Ascending aorta (tissue), 2 donors: ENCODE data around the gene TST. TPM values are rescaled to one million over a fixed set of nuclear protein-coding genes. Genes with fewer than 3 reads are reported as not detected.

Experiments
- DNase-seq, 2 donors: peaks; one replicate each; pipeline ENCODE4 v3.0.0-alpha.2; 2019; ENCODE audit warnings: low spot score in 2 of 2
- H3K27ac ChIP-seq, 2 donors: fragments of 200-600 bp; sonication (generic); one replicate each; pipeline ENCODE4 v1.5.1; 2016 to 2017; ENCODE audit warnings: mild to moderate bottlenecking in 1 of 2
- H3K27me3 ChIP-seq: fragments of 200-600 bp; sonication (generic); one replicate; pipeline ENCODE4 v1.5.1; 2017
- H3K36me3 ChIP-seq, 2 donors: fragments of 200-600 bp; sonication (generic); one replicate each; pipeline ENCODE4 v1.5.1; 2016
- H3K4me1 ChIP-seq, 2 donors: fragments of 200-600 bp; sonication (generic); one replicate each; pipeline ENCODE4 v1.5.1; 2016 to 2017; ENCODE audit warnings: mild to moderate bottlenecking in 1 of 2
- H3K4me3 ChIP-seq, 2 donors: fragments of 200-600 bp; sonication (generic); one replicate each; pipeline ENCODE4 v1.5.1; 2016 to 2017; ENCODE audit warnings: mild to moderate bottlenecking in 1 of 2
- H3K9me3 ChIP-seq, 2 donors: fragments of 200-600 bp; sonication (generic); one replicate each; pipeline ENCODE4 v1.5.1; 2016
- intact Hi-C: fragments of 100-400 bp; cut with DNase I; formaldehyde crosslinking; loops from one replicate; pipeline ENCODE4 v1.15.1; 2023
- total RNA-seq: library from RNA; depleted of rRNA; stranded (reverse); fragments of >200 nt; gene quantifications from one replicate; pipeline ENCODE4 v1.1.0, GENCODE V29; 2016
- TF ChIP-seq, protein P1 (sequence below), 3 experiments: fragments of 200-600 bp in 2 of 3; fragments of 450-650 bp in 1 of 3; sonication (generic) in 2 of 3; IDR thresholded peaks; one replicate each; pipeline ENCODE4 v1.5.1; 2016 to 2019; ENCODE audit warnings: antibody characterized with exemption in 3 of 3, mild to moderate bottlenecking in 1 of 3, moderate library complexity in 1 of 3

TST gene
- total RNA-seq, 1 donor from 2014 or later, result 22.7 TPM

DNA sequence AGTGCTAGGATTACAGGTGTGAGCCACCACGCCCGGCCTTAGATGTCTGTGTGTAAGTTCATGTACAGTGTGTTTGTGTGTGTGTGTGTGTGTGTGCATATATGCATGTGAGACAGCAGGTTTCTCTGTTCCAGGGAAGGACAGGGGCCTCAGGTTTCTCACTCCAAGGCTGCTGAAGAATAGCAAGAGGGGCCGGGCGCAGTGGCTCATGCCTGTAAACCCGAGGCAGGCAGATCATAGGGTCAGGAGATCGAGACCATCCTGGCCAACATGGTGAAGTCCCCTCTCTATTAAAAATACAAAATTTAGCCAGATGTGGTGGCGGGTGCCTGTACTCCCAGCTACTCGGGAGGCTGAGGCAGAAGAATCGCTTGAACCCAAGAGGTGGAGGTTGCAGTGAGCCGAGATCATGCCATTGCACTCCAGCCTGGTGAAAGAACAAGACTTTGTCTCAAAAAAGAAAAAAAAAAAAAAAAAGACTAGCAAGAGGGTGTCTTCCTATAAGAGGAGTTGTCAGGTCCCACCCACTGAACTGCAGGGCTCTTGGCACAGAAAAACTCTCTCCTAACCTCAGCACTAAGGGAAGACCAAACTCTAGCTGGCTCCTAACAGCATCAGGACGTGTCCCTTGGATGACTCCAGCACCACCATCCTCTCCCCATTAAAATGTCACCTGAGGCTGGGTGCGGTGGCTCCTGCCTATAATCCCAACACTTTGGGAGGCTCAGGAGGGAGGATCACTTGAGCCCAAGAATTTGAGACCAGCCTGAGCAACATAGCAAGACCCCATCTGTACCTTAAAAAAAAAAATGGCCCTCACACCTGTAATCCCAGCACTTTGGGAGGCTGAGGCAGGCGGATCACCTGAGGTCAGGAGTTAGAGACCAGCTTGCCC, 40.0 kb downstream of the TST start:
- TF ChIP-seq, protein P1, sequence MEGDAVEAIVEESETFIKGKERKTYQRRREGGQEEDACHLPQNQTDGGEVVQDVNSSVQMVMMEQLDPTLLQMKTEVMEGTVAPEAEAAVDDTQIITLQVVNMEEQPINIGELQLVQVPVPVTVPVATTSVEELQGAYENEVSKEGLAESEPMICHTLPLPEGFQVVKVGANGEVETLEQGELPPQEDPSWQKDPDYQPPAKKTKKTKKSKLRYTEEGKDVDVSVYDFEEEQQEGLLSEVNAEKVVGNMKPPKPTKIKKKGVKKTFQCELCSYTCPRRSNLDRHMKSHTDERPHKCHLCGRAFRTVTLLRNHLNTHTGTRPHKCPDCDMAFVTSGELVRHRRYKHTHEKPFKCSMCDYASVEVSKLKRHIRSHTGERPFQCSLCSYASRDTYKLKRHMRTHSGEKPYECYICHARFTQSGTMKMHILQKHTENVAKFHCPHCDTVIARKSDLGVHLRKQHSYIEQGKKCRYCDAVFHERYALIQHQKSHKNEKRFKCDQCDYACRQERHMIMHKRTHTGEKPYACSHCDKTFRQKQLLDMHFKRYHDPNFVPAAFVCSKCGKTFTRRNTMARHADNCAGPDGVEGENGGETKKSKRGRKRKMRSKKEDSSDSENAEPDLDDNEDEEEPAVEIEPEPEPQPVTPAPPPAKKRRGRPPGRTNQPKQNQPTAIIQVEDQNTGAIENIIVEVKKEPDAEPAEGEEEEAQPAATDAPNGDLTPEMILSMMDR (IDR thresholded peaks at IDR 0.05), result no peak
- Histone ChIP-seq H3K4me3 (no peak overlapping the region), H3K27me3 (no peaks in the 10 kb centered on the region), H3K4me1 (no peaks in the 10 kb centered on the region), H3K9me3 (no peaks in the 10 kb centered on the region), H3K27ac (no peak overlapping the region), H3K36me3 (no peaks in the 10 kb centered on the region)
- intact Hi-C loops, result loop anchor here (2.0 to 5.0 kb wide), 3 partner anchors 122 to 432 kb away; no protein-coding TSS in a partner anchor
- DNase-seq, result no peak

DNA sequence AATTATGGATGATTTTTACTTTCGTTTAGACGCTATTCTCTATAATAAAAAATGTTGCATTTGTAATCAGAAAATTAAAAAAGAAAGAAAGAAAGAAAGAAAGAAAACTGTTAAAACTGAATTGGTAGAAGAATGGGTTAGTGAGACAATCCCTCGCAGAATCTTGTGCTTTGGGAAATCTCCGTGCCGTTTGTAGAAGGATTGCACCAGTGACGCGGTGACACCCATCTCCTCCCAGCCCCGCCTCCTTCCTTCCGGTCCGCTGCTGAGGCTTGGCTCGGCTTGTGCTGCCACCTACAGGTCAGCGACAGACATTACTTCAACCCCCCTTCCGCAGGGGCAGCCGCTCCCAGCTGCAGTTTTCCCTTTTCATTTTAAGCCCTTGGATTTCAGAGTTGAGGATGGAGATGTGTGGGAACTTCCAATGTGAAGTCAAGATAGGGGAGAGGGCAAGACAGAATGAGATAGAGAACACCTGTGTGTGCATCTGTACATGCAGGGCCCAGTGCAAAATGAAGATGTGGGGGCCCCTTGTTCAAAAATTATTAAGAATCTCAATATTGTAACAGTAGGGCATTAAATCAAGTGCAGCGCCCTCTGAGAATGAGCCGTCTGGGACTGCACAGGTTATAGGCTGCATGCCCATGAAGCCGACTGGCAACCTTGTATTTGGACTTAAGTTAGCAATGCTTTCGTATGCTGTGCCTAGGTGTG, 41.1 kb downstream of the TST start:
- Histone ChIP-seq H3K36me3 (no peaks in the 10 kb centered on the region), H3K4me3 (peak overlapping the region; percentile 52 to 64), H3K4me1 (no peaks in the 10 kb centered on the region), H3K9me3 (no peaks in the 10 kb centered on the region), H3K27ac (no peak overlapping the region), H3K27me3 (no peaks in the 10 kb centered on the region)
- peak; percentile 48 to 93 for DNase-seq
- TF ChIP-seq, protein P1 (IDR thresholded peaks at IDR 0.05), result peak; percentile 92 to 94 (median 94)
- intact Hi-C loops, result loop anchor here (1.0 to 5.0 kb wide), 5 partner anchors 41 to 431 kb away; partner anchors contain the start of genes MPST and TST

DNA sequence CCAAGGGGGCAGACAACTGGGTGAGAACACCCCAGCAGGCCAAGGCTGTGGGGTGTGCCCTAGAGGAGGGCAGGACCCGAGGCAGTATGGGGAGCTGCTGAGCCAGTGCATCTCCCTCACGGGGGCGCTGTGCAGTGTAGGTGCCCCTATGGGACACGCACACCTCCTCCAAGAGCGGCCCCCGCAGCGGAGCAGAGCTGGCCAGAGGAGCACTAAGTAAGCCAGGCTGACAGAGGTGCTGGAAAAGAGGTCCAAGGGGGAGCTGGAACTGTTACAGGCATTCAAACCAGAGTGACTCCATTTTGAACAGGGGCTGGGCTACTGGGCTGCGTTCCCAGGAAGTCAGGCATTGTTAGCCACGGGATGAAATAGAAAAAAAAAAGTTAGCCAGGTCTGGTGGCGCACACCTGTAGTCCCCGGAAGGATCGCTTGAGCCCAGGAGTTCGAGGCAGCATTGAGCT, 41.8 kb downstream of the TST start:
- TF ChIP-seq, protein P1 (IDR thresholded peaks at IDR 0.05), result peak in 2 of 3 experiments; percentile 15 to 32
- Histone ChIP-seq H3K9me3 (no peaks in the 10 kb centered on the region), H3K27ac (no peak overlapping the region), H3K36me3 (no peaks in the 10 kb centered on the region), H3K27me3 (no peaks in the 10 kb centered on the region), H3K4me1 (no peaks in the 10 kb centered on the region), H3K4me3 (peak overlapping the region; percentile 52 to 64)
- intact Hi-C loops, result loop anchor here (5.0 kb wide), 1 partner anchor 430 kb away; no protein-coding TSS in a partner anchor
- peak in 1 of 2 donors; percentile 73 for DNase-seq

DNA sequence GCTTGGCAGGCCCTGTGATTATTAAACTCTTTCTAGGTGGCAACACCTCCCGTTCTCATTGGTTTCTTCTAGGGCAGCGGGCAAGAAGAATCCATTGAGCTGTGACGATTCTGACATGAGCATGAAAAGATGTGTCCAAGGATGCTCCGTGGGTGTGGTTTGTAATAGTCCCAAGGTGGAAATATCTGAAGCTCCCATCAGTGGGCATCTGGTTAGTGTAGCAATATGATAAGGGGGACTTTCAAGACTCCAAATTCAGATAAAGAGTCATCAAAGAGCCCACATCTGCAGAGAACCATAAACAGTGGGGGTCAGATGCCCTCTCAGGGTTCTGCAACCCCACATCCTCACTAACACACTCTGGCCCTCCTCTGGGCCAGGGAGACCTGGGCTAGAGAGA, 42.6 kb downstream of the TST start:
- TF ChIP-seq, protein P1 (IDR thresholded peaks at IDR 0.05), result no peak
- DNase-seq, result no peak
- intact Hi-C loops, result loop anchor here (5.0 kb wide), 1 partner anchor 429 kb away; no protein-coding TSS in a partner anchor
- Histone ChIP-seq H3K4me1 (no peaks in the 10 kb centered on the region), H3K27me3 (no peaks in the 10 kb centered on the region), H3K36me3 (no peaks in the 10 kb centered on the region), H3K27ac (no peak overlapping the region), H3K9me3 (no peaks in the 10 kb centered on the region), H3K4me3 (no peak overlapping the region)

DNA sequence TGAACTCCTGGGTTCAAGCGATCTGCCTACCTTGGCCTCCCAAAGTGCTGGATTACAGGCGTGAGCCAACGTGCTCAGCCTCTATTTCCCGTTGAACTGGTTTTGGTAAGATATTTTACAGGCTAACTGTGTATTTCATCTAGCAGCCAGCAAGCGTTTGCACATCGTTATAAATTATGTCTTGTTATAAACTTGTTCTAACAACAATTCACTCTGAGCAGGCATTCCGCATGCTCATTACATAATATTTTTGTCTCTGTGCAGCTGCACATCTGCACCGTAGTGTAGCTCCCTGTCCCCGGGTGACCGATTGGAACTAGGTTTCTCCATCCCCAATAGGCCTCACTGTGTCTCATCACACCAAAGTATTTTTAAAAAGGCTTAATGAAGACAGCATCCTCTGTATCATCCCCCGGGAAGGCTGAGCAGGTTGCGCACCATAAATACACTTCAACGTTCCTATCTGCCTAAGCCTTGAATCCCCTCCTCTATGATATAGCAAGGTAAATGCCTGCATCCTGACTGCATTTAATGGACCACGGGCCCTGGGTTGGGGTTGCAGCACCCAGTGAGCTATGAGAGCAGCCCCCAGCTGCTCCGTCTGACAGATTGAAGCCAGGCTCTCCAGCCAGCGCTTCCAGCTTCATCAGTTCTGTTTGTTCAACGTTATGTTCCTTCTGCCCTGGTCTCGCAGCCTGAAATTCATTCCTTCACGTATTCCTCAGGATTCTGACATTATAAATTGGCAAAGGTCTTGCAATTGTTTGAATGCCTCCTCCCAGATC, 47.7 kb downstream of the TST start:
- Histone ChIP-seq H3K27ac (no peak overlapping the region), H3K4me1 (no peaks in the 10 kb centered on the region), H3K9me3 (no peaks in the 10 kb centered on the region), H3K27me3 (no peaks in the 10 kb centered on the region), H3K4me3 (no peak overlapping the region), H3K36me3 (no peaks in the 10 kb centered on the region)
- no peak for DNase-seq
- TF ChIP-seq, protein P1 (IDR thresholded peaks at IDR 0.05), result no peak
- intact Hi-C loops, result no loop called here
